ENCODE data around the gene MRTFA.

MRTFA gene

GRCh38 chr22:40485813-40486667 lies 150.5 kb downstream of the MRTFA start:
- H3K4me3 ChIP-seq, result no peak overlapping the region
- intact Hi-C loops (cut with DNase I; ENCODE audit: low total_unique reads), result loop anchor here (5.0 kb wide), 1 partner anchor 39 kb away; no protein-coding TSS in a partner anchor
- H3K4me1 ChIP-seq, result peaks cover 0 to 56% (median 25%) of the 10 kb centered on the region in 4 donors

GRCh38 chr22:40484906-40485669 lies 151.4 kb downstream of the MRTFA start:
- Histone ChIP-seq H3K9me3 (no peaks in the 10 kb centered on the region), H3K27me3 (no peaks in the 10 kb centered on the region), H3K4me1 (peaks cover 0 to 50% (median 20%) of the 10 kb centered on the region in 4 donors), H3K36me3 (no peaks in the 10 kb centered on the region), H3K27ac (peak overlapping the region in 1 of 2 donors; percentile 61), H3K4me3 (no peak overlapping the region)
- intact Hi-C loops (cut with DNase I; ENCODE audit: low total_unique reads), result loop anchor here (5.0 kb wide), 1 partner anchor 38 kb away; no protein-coding TSS in a partner anchor
- TF ChIP-seq CTCF (IDR thresholded peaks at IDR 0.05), result no peak
- DNase-seq, result no peak

More at GRCh38 chr22:40485813-40486667, 150.5 kb downstream of the MRTFA start:
- no peaks in the 10 kb centered on the region for H3K9me3 ChIP-seq
- DNase-seq, result no peak
- no peaks in the 10 kb centered on the region for H3K27me3 ChIP-seq
- H3K36me3 ChIP-seq, result no peaks in the 10 kb centered on the region
- no peak for TF ChIP-seq CTCF (IDR thresholded peaks at IDR 0.05)
- peak overlapping the region; percentile 31 to 61 for H3K27ac ChIP-seq

GRCh38 chr22:40482886-40483285 lies 153.6 kb downstream of the MRTFA start:
- DNase-seq, result no peak
- H3K27me3 ChIP-seq, result no peaks in the 10 kb centered on the region
- intact Hi-C loops (cut with DNase I; ENCODE audit: low total_unique reads), result no loop called here
- peaks cover 0 to 64% (median 20%) of the 10 kb centered on the region in 4 donors for H3K4me1 ChIP-seq
- TF ChIP-seq CTCF (IDR thresholded peaks at IDR 0.05), result no peak
- H3K4me3 ChIP-seq, result no peak overlapping the region
- no peaks in the 10 kb centered on the region for H3K9me3 ChIP-seq
- H3K36me3 ChIP-seq, result no peaks in the 10 kb centered on the region
- H3K27ac ChIP-seq, result no peak overlapping the region

GRCh38 chr22:40482391-40482790 lies 154.1 kb downstream of the MRTFA start:
- no peak overlapping the region for H3K4me3 ChIP-seq
- no peaks in the 10 kb centered on the region for H3K36me3 ChIP-seq
- no peaks in the 10 kb centered on the region for H3K27me3 ChIP-seq
- H3K4me1 ChIP-seq, result peaks cover 0 to 65% (median 20%) of the 10 kb centered on the region in 4 donors
- H3K27ac ChIP-seq, result no peak overlapping the region
- intact Hi-C loops (cut with DNase I; ENCODE audit: low total_unique reads), result no loop called here
- TF ChIP-seq CTCF (IDR thresholded peaks at IDR 0.05), result no peak
- no peaks in the 10 kb centered on the region for H3K9me3 ChIP-seq
- no peak for DNase-seq

GRCh38 chr22:40480996-40481395 lies 155.5 kb downstream of the MRTFA start:
- DNase-seq, result no peak
- Histone ChIP-seq H3K4me1 (peaks cover 0 to 65% (median 14%) of the 10 kb centered on the region in 4 donors), H3K27ac (no peak overlapping the region), H3K4me3 (no peak overlapping the region), H3K36me3 (no peaks in the 10 kb centered on the region), H3K27me3 (no peaks in the 10 kb centered on the region), H3K9me3 (no peaks in the 10 kb centered on the region)
- intact Hi-C loops (cut with DNase I; ENCODE audit: low total_unique reads), result no loop called here
- TF ChIP-seq CTCF (IDR thresholded peaks at IDR 0.05), result no peak

Data from tibial artery (tissue), 4 donors.